ENCODE measurements around the gene FGD3. TPM values are rescaled to one million over a fixed set of nuclear protein-coding genes. Genes with fewer than 3 reads are reported as not detected.

Gene FGD3
- total RNA-seq, 1 donor from 2014 or later: 0.26 TPM

GRCh38 chr9:93049491-93049890, 102.2 kb downstream of the FGD3 start:
- TF ChIP-seq CTCF (IDR thresholded peaks at IDR 0.05; ENCODE audit: insufficient read depth, low read length, severe bottlenecking): no peak
- DNase-seq (ENCODE audit: low read depth) (no peak), FAIRE-seq (no peak)
- no peaks in the 10 kb centered on the region for H3K27me3 ChIP-seq (ENCODE audit: control insufficient read depth, insufficient read depth, low read length)
- H3K4me3 ChIP-seq (ENCODE audit: low read depth, low read length): no peak overlapping the region
- no peaks in the 10 kb centered on the region for H3K36me3 ChIP-seq (ENCODE audit: control insufficient read depth, insufficient read depth, low read length)

GRCh38 chr9:93050231-93050630, 102.9 kb downstream of the FGD3 start:
- no peaks in the 10 kb centered on the region for H3K27me3 ChIP-seq (ENCODE audit: control insufficient read depth, insufficient read depth, low read length)
- no peak for TF ChIP-seq CTCF (IDR thresholded peaks at IDR 0.05; ENCODE audit: insufficient read depth, low read length, severe bottlenecking)
- no peak overlapping the region for H3K4me3 ChIP-seq (ENCODE audit: low read depth, low read length)
- DNase-seq (ENCODE audit: low read depth): no peak
- H3K36me3 ChIP-seq (ENCODE audit: control insufficient read depth, insufficient read depth, low read length): no peaks in the 10 kb centered on the region
- no peak for FAIRE-seq

GRCh38 chr9:93051680-93052089, 104.4 kb downstream of the FGD3 start:
- Histone ChIP-seq H3K4me3 (ENCODE audit: low read depth, low read length) (no peak overlapping the region), H3K27me3 (ENCODE audit: control insufficient read depth, insufficient read depth, low read length) (no peaks in the 10 kb centered on the region), H3K36me3 (ENCODE audit: control insufficient read depth, insufficient read depth, low read length) (no peaks in the 10 kb centered on the region)
- DNase-seq (ENCODE audit: low read depth) (no peak), FAIRE-seq (no peak)
- no peak for TF ChIP-seq CTCF (IDR thresholded peaks at IDR 0.05; ENCODE audit: insufficient read depth, low read length, severe bottlenecking)

DNA sequence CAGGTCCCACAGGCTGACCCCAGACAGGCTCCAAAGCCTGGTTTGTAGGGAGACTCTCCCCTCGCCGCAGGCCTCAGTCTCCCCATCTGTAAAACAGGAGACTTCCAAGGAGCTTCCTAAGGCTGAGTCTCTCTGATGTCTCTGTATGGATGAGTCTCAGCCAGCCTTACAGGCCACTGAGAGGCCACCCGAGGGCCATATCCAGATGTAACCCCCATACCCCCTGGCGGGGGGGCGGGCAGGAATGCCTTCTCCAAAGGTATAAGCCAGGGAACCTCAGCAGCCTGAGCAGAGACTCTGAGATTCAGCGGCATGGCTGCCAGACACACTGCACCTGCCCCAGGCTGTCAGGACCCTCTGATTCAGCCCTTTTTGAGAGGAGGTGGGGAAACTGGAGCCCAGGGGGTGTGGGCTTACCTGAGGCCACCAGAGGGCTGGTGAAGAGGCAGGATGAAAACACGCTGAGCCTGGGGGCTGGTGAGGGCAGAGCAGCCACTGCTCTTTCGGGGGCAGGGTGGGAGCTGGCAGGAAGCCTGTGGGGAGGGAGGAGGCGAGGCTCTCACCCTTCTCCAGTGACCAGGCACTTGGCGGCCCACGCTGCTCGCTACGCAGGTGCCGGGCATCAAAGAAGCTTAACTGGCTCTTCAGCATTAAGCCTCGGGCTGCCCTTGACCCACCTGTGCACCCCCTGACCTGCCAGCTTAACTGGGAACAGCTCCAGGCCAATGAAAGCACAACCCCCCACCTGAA, 105.6 kb downstream of the FGD3 start:
- Histone ChIP-seq H3K27me3 (ENCODE audit: control insufficient read depth, insufficient read depth, low read length) (no peaks in the 10 kb centered on the region), H3K4me3 (ENCODE audit: low read depth, low read length) (no peak overlapping the region), H3K36me3 (ENCODE audit: control insufficient read depth, insufficient read depth, low read length) (no peaks in the 10 kb centered on the region)
- DNase-seq (ENCODE audit: low read depth) (no peak), FAIRE-seq (no peak)
- no peak for TF ChIP-seq CTCF (IDR thresholded peaks at IDR 0.05; ENCODE audit: insufficient read depth, low read length, severe bottlenecking)

DNA sequence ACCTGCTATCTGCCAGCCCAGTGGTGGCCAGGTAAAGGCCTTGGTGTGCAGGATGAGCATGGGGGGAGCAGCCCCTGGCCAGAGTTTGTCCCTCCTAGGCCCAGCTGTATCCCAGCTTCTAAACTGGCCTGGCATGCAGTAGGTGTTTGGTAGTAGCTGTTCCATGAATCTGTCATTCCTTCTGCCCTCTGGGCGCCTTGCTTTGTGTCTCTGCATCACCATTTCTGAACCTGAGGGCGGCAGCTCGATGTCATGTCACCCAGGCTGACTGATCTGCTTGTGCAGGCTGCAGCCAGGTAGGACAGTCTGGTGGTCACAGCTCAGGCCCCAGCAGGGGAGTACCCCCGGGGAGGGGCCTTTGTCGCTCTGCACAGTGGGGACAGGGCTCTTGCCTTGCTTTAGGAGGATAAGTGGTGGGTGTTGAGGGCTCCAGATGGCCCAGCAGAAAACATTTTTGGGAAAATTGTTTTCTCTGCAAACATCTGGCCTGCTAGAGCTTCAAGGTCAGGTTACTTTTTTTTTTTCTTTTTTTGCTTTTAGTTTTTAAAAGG, 106.5 kb downstream of the FGD3 start:
- DNase-seq (ENCODE audit: low read depth): no peak
- no peak for TF ChIP-seq CTCF (IDR thresholded peaks at IDR 0.05; ENCODE audit: insufficient read depth, low read length, severe bottlenecking)
- Histone ChIP-seq H3K36me3 (ENCODE audit: control insufficient read depth, insufficient read depth, low read length) (no peaks in the 10 kb centered on the region), H3K27me3 (ENCODE audit: control insufficient read depth, insufficient read depth, low read length) (no peaks in the 10 kb centered on the region), H3K4me3 (ENCODE audit: low read depth, low read length) (no peak overlapping the region)
- no peak for FAIRE-seq

All from bronchial epithelial cell (primary cell).